GM12891 (cell line): ENCODE data around the gene TP73.

Experiments
- PAX5 ChIP-seq: IDR thresholded peaks from 2 replicates; pipeline ENCODE4 v1.6.1; 2011; ENCODE audit warnings: low read length, moderate library complexity, mild to moderate bottlenecking; ENCODE audit not compliant: insufficient read depth, severe bottlenecking
- POLR2A ChIP-seq: IDR thresholded peaks from 2 replicates; pipeline ENCODE4 v1.6.1; 2011; ENCODE audit warnings: low read depth, low read length, control low read depth
- POLR2AphosphoS5 ChIP-seq: IDR thresholded peaks from 2 replicates; pipeline ENCODE4 v1.6.1; 2011; ENCODE audit warnings: low read depth, low read length, control low read depth
- POU2F2 ChIP-seq: IDR thresholded peaks from 2 replicates; pipeline ENCODE4 v1.6.1; 2011; ENCODE audit warnings: low read depth, mild to moderate bottlenecking, control low read depth, low read length, moderate library complexity
- TAF1 ChIP-seq: IDR thresholded peaks from 2 replicates; pipeline ENCODE4 v1.6.1; 2011; ENCODE audit warnings: low read depth, low read length, control low read depth

GRCh38 chr1:3774946-3775489, 122.7 kb downstream of the TP73 start:
- no peak for TF ChIP-seq POLR2AphosphoS5
- TF ChIP-seq TAF1 = no peak
- TF ChIP-seq POLR2A = no peak
- TF ChIP-seq POU2F2 = no peak
- TF ChIP-seq PAX5 = no peak
